Neural crest cell (in vitro differentiated cells): ENCODE data around the gene C2orf42. TPM values are rescaled to one million over a fixed set of nuclear protein-coding genes. Genes with fewer than 3 reads are reported as not detected.

ENCODE experiments used
- DNase-seq: peaks from one replicate; pipeline ENCODE4 v3.0.0; 2021; ENCODE audit warnings: low read depth, mixed read lengths, low spot score
- H3K27ac Mint-ChIP-seq: one replicate; pipeline ENCODE4 v1.8.0; 2021; ENCODE audit warnings: mild to moderate bottlenecking, mixed read lengths; ENCODE audit not compliant: unreplicated experiment
- H3K27me3 Mint-ChIP-seq: 2 replicates; pipeline ENCODE4 v1.8.0; 2021; ENCODE audit warnings: low read depth, mild to moderate bottlenecking, mixed read lengths
- H3K36me3 Mint-ChIP-seq: 2 replicates; pipeline ENCODE4 v1.8.0; 2021; ENCODE audit warnings: low read depth, mild to moderate bottlenecking, mixed read lengths
- H3K4me1 Mint-ChIP-seq: 2 replicates; pipeline ENCODE4 v1.8.0; 2021; ENCODE audit warnings: mixed read lengths
- H3K4me3 Mint-ChIP-seq: one replicate; pipeline ENCODE4 v1.8.0; 2021; ENCODE audit warnings: mild to moderate bottlenecking, mixed read lengths
- H3K9me3 Mint-ChIP-seq: 2 replicates; pipeline ENCODE4 v1.8.0; 2021; ENCODE audit warnings: mixed read lengths
- total RNA-seq: library from RNA; stranded (reverse); gene quantifications from 2 replicates; pipeline ENCODE4 v1.2.1, GENCODE V29; 2021
- TF ChIP-seq, protein P1 (sequence below): fragments of 200-600 bp; sonication (generic); conservative IDR thresholded peaks from 2 replicates; pipeline ENCODE4 v1.5.0; 2021; ENCODE audit warnings: antibody characterized with exemption, mild to moderate bottlenecking

C2orf42 gene
- total RNA-seq, 1 donor from 2014 or later = 19.5 TPM

- TF ChIP-seq, protein P1, sequence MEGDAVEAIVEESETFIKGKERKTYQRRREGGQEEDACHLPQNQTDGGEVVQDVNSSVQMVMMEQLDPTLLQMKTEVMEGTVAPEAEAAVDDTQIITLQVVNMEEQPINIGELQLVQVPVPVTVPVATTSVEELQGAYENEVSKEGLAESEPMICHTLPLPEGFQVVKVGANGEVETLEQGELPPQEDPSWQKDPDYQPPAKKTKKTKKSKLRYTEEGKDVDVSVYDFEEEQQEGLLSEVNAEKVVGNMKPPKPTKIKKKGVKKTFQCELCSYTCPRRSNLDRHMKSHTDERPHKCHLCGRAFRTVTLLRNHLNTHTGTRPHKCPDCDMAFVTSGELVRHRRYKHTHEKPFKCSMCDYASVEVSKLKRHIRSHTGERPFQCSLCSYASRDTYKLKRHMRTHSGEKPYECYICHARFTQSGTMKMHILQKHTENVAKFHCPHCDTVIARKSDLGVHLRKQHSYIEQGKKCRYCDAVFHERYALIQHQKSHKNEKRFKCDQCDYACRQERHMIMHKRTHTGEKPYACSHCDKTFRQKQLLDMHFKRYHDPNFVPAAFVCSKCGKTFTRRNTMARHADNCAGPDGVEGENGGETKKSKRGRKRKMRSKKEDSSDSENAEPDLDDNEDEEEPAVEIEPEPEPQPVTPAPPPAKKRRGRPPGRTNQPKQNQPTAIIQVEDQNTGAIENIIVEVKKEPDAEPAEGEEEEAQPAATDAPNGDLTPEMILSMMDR = no peak
- peaks cover 3% of the 10 kb centered on the region for H3K9me3 Mint-ChIP-seq
- H3K4me3 Mint-ChIP-seq = no peak overlapping the region
- H3K27ac Mint-ChIP-seq = peak overlapping the region; percentile 72
- H3K4me1 Mint-ChIP-seq = no peaks in the 10 kb centered on the region
- no peaks in the 10 kb centered on the region for H3K27me3 Mint-ChIP-seq
- no peaks in the 10 kb centered on the region for H3K36me3 Mint-ChIP-seq
- no peak for DNase-seq
These were observed 11.5 kb upstream of the C2orf42 start for GRCh38 chr2:70202236-70202806.

- Mint-ChIP-seq H3K27me3 (no peaks in the 10 kb centered on the region), H3K9me3 (peaks cover 3% of the 10 kb centered on the region), H3K4me3 (no peak overlapping the region), H3K4me1 (no peaks in the 10 kb centered on the region), H3K27ac (no peak overlapping the region), H3K36me3 (no peaks in the 10 kb centered on the region)
- no peak for DNase-seq
- TF ChIP-seq, protein P1 = no peak
These were observed 11.0 kb upstream of the C2orf42 start for GRCh38 chr2:70201831-70202230.

DNA sequence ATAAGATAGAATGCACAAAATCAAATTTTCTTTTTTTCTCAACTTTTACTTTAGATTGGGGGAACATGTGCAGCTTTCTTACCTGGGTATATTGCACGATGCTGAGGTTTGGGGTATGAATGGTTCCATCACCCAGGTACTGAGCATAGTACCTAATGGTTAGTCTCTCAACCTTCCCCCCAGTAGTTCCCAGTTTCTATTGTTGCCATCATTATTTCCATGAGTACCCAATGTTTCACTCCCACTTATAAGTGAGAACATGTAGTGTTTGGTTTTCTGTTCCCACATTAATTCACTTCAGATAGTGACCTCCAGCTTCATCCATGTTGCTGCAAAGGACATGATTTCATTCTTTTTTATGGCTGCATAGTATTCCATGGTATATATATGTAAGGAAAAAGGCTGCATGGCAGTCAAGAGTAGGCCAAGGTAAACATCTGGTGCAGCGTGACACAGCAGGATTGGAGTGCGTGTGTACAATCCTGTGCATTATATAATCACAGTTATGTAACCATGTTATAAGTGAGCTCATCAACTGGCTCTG lies 10.5 kb upstream of the C2orf42 start:
- Mint-ChIP-seq H3K27me3 (no peaks in the 10 kb centered on the region), H3K27ac (no peak overlapping the region), H3K4me1 (no peaks in the 10 kb centered on the region), H3K36me3 (no peaks in the 10 kb centered on the region), H3K9me3 (peaks cover 3% of the 10 kb centered on the region), H3K4me3 (no peak overlapping the region)
- no peak for DNase-seq
- TF ChIP-seq, protein P1 = no peak

- TF ChIP-seq, protein P1 = no peak
- no peak for DNase-seq
- no peak overlapping the region for H3K27ac Mint-ChIP-seq
These were observed 8.6 kb upstream of the C2orf42 start for GRCh38 chr2:70199320-70199864.

GRCh38 chr2:70192516-70192915 lies 1.7 kb upstream of the C2orf42 start:
- H3K27me3 Mint-ChIP-seq = no peaks in the 10 kb centered on the region
- peaks cover 4% of the 10 kb centered on the region for H3K9me3 Mint-ChIP-seq
- H3K4me3 Mint-ChIP-seq = no peak overlapping the region
- peaks cover 15% of the 10 kb centered on the region for H3K4me1 Mint-ChIP-seq
- TF ChIP-seq, protein P1 = no peak
- no peaks in the 10 kb centered on the region for H3K36me3 Mint-ChIP-seq
- no peak overlapping the region for H3K27ac Mint-ChIP-seq
- no peak for DNase-seq

More at GRCh38 chr2:70199320-70199864, 8.6 kb upstream of the C2orf42 start:
- Mint-ChIP-seq H3K4me3 (no peak overlapping the region), H3K36me3 (no peaks in the 10 kb centered on the region), H3K27me3 (no peaks in the 10 kb centered on the region), H3K9me3 (peaks cover 3% of the 10 kb centered on the region), H3K4me1 (no peaks in the 10 kb centered on the region)
